ENCODE results near the gene C4orf54. TPM values are rescaled to one million over a fixed set of nuclear protein-coding genes. Genes with fewer than 3 reads are reported as not detected.

Gene C4orf54
- total RNA-seq, 2 donors from 2014 or later = 1.7 to 3.2 TPM

DNA sequence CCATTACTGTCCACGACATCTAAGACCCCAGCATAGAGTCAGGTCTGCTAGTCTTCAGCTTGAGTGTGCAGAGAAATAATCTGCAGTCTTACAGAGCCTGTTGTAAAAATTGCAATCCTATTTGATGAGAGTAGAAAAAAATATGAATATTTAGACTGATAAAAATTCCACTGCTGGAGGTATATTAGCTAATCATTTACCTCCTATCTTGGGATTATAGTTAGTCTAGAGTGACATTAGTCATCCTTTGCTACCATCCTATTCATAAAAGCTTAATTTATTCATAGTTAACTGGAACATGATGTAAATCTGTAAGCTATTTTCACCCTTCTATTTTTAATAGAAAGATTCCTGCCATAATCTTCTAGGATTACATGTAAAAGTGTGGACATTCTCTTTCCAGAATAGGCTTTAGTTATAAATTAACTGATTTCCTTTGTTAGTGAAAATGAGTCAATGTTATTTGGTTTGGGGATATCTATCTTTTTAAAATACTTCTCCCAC, 26.7 kb downstream of the C4orf54 start:
- DNase-seq = no peak

DNA sequence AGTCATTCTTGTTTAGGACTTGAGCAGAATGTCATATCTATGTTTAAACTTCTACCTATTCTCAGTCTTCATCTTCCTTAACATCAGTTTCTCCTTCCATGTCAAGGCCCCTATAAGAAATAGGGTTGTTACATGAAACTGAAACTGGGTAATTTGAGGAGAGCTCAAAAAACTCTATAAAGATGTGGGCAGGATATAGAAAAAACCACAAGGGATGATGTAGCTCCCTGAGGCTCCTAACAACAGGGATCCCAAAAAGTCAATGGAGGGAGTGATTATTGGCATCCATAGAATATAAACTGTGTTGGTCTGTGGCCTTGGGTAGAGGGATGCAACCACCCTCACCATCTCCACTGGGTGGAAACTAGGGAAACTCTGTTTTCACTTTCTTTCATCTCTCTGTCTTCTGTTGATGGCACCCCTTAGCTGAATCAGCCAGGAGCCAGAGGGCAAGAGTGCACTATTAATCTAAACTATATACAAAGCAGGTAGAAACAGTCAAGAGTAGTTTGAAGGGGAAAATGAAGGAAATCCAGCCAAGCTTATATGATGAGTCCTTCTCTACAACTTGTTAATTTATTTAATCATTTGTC, 27.6 kb downstream of the C4orf54 start:
- intact Hi-C loops (cut with DNase I) = no loop called here
- ATAC-seq (no peak), DNase-seq (no peak)

More for the DNA sequence above, 26.7 kb downstream of the C4orf54 start:
- intact Hi-C loops (cut with DNase I) = no loop called here
- no peak for ATAC-seq

DNA sequence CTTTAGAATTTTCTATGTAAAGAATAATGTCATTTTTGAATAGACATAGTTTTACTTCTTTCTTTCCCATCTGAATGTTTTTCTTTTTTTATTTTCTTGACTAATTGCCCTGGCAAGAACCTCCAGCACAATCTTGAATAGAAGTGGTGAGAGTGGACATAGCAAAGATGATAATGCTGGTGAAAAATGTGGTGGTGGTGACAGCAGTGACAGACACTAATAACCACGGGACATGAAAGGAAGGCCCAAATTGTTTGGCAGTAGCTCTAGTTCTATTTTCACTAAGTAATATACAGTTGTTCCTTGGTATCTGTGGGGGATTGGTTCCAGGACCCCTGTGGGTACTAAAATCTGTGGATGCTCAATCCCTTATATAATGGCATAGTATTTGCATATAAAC, 29.6 kb downstream of the C4orf54 start:
- ATAC-seq (peak in 1 of 2 donors; percentile 78), DNase-seq (no peak)
- intact Hi-C loops (cut with DNase I) = no loop called here

DNA sequence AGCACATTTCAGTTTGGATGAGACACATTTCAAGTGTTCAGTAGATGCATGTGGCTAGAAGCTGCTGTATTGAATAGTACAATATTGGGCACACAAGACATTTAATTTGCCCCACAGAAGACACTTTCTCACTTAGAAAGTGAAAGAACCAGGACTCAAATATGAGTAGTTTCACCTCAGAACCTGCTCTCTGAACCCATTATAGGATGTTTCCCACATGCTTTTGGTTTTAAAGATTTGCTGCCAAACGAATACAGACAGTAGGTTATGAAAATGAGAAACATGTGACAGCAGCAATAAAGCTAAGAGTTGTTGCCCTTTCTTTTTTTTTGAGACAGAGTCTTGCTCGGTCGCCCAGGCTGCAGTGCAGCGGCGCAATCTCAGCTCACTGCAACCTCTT, 32.3 kb downstream of the C4orf54 start:
- intact Hi-C loops (cut with DNase I) = no loop called here
- DNase-seq = no peak
- ATAC-seq = no peak

DNA sequence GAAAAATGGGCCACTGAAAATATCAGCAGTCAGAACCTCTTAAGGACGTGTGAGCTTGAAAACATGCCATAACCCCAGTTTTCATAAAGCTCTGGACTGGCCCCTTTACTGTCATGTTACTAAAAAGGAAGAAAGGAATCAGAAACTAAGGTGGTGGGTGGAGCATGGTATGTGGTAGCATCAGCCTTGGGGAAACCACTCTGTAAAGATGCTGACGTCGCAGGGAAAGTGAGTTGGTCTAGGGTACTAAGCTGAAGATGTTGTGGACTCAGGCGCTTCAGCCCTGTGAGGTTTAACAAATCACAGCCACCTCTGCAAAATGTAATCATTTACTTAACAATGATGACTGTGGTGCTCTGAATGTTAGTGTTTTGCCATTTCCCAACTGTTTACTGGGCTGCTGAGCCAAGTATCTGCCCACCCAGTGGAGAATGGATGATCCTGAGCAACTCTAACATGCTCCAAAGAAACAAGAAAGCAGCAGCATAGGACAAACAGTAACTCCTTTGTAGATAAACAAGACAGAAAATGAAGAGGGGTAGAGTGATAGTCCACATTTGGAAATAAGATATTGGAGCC, 33.4 kb downstream of the C4orf54 start:
- ATAC-seq = no peak
- intact Hi-C loops (cut with DNase I) = no loop called here
- no peak for DNase-seq

DNA sequence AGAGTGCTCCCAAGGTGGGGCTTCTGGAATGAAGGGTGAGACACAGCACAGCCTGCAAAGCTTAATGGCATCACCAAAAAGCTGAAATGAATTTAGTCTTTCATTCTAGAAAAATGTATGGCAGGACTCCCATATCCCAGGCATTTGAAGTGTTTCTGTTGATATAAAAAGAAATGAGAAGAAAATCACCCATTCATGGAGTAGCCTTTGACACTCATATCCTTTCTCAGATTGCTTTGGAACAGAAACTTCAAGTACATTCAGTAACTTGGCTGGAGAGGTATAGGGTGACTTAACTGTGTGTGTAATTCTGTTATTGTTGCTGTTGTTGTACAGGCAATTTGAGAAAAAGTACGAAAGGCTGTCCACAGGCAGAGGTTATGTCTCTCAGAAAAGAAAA, 35.3 kb downstream of the C4orf54 start:
- no peak for ATAC-seq
- intact Hi-C loops (cut with DNase I) = no loop called here
- no peak for DNase-seq

DNA sequence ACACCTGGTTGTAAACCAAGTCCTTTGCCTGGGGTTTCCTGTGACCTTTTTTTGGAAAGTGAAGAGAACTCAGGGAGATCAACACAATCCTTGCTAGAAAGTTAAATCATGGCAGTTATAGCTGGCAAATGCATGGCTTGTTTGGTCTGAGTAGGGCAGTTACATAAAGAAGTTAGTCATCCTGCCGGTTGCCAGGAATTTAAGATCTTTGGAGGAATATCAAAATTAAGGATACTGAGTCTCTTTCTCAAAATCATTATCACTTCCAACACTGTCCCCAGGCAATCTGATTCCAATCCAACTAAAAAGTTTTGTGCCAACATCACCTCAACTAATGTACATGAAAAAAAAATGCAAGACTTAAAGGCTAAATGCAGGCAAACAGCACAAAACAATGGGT, 40.3 kb downstream of the C4orf54 start:
- intact Hi-C loops (cut with DNase I) = loop anchor here in 1 of 2 donors (2.0 to 5.0 kb wide), 2 partner anchors 55 to 77 kb away; partner anchors contain the start of gene TRMT10A
- DNase-seq (no peak), ATAC-seq (no peak)

DNA sequence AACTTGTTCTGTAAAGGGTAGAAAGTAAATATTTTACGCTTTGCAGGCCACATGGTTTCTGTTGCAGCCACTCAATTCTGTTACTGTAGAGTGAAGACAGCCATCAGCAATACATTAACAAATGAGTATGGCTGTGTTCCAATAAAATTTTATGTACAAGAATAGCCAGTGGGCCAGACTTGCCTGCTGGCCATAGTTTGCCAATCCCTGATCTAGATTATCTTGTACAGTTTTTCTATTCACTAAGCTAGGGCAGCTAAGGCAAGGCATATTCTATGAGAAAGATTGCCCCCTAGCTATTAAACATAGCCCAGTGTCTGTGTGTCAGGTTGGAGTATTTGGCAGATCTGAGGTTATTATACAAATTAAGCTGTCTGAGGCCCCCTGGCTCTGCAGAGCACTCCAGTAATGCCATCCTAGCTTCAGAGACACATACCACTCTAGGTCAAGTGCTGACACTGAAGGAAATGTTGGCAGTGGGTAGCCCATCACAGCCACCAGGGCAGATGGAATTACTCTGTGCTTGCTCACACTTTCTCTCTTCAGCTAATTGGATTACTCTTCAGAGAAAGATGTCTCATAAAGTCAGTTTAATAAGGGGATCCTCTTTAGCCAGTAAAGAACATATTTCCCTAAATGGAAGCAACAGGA, 42.3 kb downstream of the C4orf54 start:
- ATAC-seq (peak; percentile 96 to 98), DNase-seq (peak; percentile 15)
- intact Hi-C loops (cut with DNase I) = loop anchor here in 1 of 2 donors (5.0 kb wide), 1 partner anchor 53 kb away; the partner anchor contains the start of gene TRMT10A

DNA sequence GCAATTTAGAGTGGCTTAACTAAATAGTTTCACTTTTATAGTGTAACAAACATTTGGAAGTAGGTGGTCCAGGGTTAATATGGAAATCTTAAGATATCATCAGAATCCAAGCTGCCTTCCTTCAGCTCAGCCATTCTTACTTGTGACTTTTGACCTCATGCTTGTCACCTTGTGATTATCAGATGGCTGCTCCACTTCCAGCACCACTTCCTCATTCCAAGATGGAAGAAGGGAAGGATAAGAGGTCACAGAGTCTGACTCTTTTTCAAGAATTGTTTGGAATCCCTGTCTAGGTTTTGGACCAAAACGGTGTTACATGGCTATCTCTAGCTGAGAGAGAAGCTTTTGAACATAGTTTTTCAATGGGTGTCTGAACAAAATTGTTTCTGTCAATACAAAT, 43.1 kb downstream of the C4orf54 start:
- intact Hi-C loops (cut with DNase I) = no loop called here
- DNase-seq (no peak), ATAC-seq (no peak)

DNA sequence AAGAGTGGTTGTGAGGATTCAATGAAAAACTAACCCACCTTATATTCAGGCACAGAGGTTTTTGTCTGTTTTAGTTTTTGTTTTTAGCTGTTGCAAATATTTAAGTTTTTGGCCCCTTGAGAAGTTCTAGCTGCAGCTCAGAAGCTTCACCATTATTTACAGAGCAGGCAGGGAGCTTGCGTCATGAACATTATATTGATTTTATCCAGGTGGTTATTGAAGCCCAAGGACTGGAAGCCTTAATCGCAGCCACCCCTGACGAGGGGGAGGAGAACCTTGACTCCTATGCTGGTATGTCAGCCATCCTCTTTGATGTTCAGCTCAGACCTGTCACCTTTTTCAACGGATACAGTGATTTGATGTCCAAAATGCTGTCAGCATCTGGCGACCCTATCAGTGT, 44.9 kb downstream of the C4orf54 start:
- no peak for DNase-seq
- ATAC-seq = no peak
- intact Hi-C loops (cut with DNase I) = no loop called here

DNA sequence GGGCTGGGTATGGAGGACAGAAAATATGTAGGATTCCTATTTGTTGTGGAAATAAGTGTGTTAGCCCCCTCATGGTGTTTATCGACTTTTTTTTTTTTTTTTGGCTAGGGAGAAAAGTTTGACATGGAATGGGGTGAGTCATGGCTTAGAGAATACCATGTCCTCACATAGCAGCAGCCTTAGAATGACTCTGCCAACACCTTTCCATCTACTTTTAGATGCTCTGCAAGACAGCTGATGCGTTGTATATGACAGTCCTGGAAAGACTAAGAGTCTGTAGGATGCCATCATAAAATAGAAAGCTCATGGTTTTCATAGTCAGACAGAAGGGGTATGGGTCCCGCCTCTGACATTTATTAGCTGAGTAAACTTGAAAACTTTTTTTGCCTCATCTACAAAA, 45.3 kb downstream of the C4orf54 start:
- DNase-seq = no peak
- ATAC-seq = peak in 1 of 2 donors; percentile 67
- intact Hi-C loops (cut with DNase I) = no loop called here

DNA sequence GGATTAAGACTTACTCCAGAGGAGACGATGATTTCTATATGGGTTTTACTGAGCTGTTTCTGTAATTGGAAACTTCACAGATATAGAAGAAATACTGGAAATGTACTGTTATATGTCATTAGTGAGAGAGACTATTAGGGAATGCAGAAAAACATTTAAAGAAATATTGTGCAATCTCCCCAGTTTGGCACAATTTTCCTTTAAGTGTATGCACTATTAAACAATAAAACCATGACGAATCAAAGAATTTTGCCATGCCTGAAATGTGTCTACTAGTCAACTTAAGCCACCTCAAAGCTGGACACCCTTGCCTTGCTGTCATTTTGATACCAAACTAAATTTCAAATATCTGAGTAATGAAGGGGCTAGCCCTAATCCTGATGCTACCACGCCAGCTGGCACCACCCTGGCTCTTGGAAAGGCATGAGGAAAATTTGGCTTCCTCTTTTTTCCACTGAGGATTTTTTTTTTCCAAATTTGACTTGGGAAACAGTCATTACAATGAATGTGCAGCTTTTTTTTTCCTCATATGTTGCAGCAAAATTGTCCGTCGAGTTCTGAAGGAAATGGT, 46.9 kb downstream of the C4orf54 start:
- intact Hi-C loops (cut with DNase I) = no loop called here
- DNase-seq = peak; percentile 24
- no peak for ATAC-seq

DNA sequence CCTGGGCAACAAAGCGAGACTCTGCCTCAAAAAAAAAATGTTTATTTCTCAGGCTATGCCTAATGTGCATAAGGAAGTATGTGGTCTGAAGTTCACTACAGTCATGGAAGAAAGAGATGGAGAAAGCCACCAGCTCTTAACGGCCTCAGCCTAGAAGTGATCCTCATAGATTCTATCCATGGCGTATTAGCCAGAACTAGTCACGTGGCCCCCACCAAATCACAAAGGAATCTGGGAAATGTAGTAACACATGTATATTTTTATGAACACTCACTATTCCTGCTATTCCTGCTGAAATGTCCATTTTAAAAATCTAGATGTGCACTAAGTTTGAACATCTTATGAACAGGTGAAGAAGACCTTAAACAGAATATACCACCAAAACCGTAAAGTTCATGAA, 49.2 kb downstream of the C4orf54 start:
- ATAC-seq (no peak), DNase-seq (no peak)
- intact Hi-C loops (cut with DNase I) = no loop called here

Other genes with a start within 250 kb of the C4orf54 start
- gene ADH7, start 222.5 kb downstream of the C4orf54 start, total RNA-seq = not detected
- gene C4orf17, start 146.8 kb downstream of the C4orf54 start, total RNA-seq = not detected
- gene TRMT10A, start 93.8 kb downstream of the C4orf54 start, total RNA-seq = 1 to 10 TPM; 2.4 to 3.4 TPM
- under 1 TPM; 0.59 to 0.71 TPM for gene MTTP, start 83.0 kb downstream of the C4orf54 start, total RNA-seq
- gene DAPP1, start 159.0 kb upstream of the C4orf54 start, total RNA-seq = 1 to 10 TPM in 1 of 2 donors, under 1 TPM in 1; 0.89 to 1.5 TPM
- 10 to 100 TPM; 29.2 to 32.3 TPM for gene LAMTOR3, start 236.6 kb upstream of the C4orf54 start, total RNA-seq

Measured in left cardiac atrium (tissue), 4 donors.